Prostate gland (tissue), 2 donors: Measurements from ENCODE around the gene UGGT1. TPM values are rescaled to one million over a fixed set of nuclear protein-coding genes. Genes with fewer than 3 reads are reported as not detected.
"Not testable (repeated sequence)": the region's sequence is repeated elsewhere in the genome, so short reads cannot be mapped to it uniquely, and the experiment has no call there.

ENCODE experiments used
- DNase-seq: peaks from one replicate; pipeline ENCODE4 v3.0.0-alpha.2; 2019; ENCODE audit warnings: low spot score
- H3K27ac ChIP-seq, 2 donors: fragments of 200-600 bp; sonication (generic); 2 replicates each; pipeline ENCODE4 v1.5.1; 2017 to 2019
- H3K27me3 ChIP-seq: fragments of 200-600 bp; sonication (generic); replicated peaks from 2 replicates; pipeline ENCODE4 v1.5.1; 2019; ENCODE audit not compliant: insufficient read depth
- H3K36me3 ChIP-seq, 2 donors: fragments of 200-600 bp; sonication (generic); 1 replicate in 1 of 2; 2 replicates in 1 of 2; pipeline versions ENCODE4 v1.5.1 to v1.8.1; 2017 to 2019
- H3K4me1 ChIP-seq: fragments of 200-600 bp; sonication (generic); replicated peaks from 2 replicates; pipeline ENCODE4 v1.5.1; 2019
- H3K4me3 ChIP-seq, 2 donors: fragments of 200-600 bp; sonication (generic); 2 replicates each; pipeline ENCODE4 v1.5.1; 2017 to 2019
- H3K9me3 ChIP-seq: fragments of 200-600 bp; sonication (generic); 2 replicates; pipeline ENCODE4 v1.5.1; 2017
- POLR2A ChIP-seq: fragments of 450-650 bp; IDR thresholded peaks from one replicate; pipeline ENCODE4 v1.6.1; 2016; ENCODE audit warnings: antibody characterized with exemption, mild to moderate bottlenecking
- POLR2AphosphoS5 ChIP-seq: sonication (generic); formaldehyde crosslinking; IDR thresholded peaks from one replicate; pipeline ENCODE4 v1.6.1; 2017; ENCODE audit warnings: antibody characterized with exemption
- WGBS: methylation state at CpG from one replicate; pipeline ENCODE4 v1.1.5; 2018; 5-methylcytosine and 5-hydroxymethylcytosine counted together
- intact Hi-C: fragments of 100-400 bp; cut with DNase I; formaldehyde crosslinking; loops from one replicate; pipeline ENCODE4 v1.14.2; 2022
- total RNA-seq, 2 donors: library from RNA; depleted of rRNA; stranded (reverse); fragments of >200 nt; gene quantifications; one replicate each; pipeline ENCODE4 v1.1.0, GENCODE V29; 2016
- TF ChIP-seq, protein P1 (sequence below), 4 experiments: fragments of 200-600 bp in 2 of 4; fragments of 450-650 bp in 2 of 4; sonication (generic) in 2 of 4; IDR thresholded peaks; 1 replicate in 3 of 4; 2 replicates in 1 of 4; pipeline ENCODE4 v1.5.1; 2016 to 2019; ENCODE audit warnings: antibody characterized with exemption in 4 of 4, mild to moderate bottlenecking in 2 of 4, moderate library complexity in 2 of 4

The UGGT1 gene
- total RNA-seq, 2 donors from 2014 or later = 34.7 to 45.2 TPM

DNA sequence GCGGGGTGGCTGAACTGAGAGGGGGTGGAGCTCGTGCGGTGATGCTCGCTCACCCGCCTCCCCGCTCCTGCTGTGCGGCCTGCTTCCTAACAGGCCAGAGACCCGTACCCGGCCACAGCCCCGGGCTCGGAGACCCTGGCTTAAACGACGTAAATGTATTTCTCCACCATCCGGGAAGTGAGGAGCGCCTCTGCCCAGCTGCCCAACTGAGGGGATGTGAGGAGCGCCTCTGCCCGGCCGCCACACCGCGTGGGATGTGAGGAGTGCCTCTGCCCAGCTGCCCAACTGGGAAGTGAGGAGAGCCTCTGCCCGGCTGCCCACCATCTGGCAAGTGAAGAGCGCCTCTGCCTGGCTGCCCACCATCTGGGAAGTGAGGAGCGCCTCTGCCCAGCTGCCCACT lies 117.0 kb downstream of the UGGT1 start:
- Histone ChIP-seq H3K4me1 (no peaks in the 10 kb centered on the region), H3K9me3 (no peaks in the 10 kb centered on the region), H3K36me3 (no peaks in the 10 kb centered on the region), H3K27me3 (no peaks in the 10 kb centered on the region), H3K4me3 (no peak overlapping the region), H3K27ac (no peak overlapping the region)
- 96% methylated on average over 23 of the region's 23 CpGs for WGBS
- TF ChIP-seq, protein P1, sequence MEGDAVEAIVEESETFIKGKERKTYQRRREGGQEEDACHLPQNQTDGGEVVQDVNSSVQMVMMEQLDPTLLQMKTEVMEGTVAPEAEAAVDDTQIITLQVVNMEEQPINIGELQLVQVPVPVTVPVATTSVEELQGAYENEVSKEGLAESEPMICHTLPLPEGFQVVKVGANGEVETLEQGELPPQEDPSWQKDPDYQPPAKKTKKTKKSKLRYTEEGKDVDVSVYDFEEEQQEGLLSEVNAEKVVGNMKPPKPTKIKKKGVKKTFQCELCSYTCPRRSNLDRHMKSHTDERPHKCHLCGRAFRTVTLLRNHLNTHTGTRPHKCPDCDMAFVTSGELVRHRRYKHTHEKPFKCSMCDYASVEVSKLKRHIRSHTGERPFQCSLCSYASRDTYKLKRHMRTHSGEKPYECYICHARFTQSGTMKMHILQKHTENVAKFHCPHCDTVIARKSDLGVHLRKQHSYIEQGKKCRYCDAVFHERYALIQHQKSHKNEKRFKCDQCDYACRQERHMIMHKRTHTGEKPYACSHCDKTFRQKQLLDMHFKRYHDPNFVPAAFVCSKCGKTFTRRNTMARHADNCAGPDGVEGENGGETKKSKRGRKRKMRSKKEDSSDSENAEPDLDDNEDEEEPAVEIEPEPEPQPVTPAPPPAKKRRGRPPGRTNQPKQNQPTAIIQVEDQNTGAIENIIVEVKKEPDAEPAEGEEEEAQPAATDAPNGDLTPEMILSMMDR (IDR thresholded peaks at IDR 0.05) = no peak
- TF ChIP-seq POLR2A (no peak), POLR2AphosphoS5 (no peak)
- intact Hi-C loops = no loop called here
- DNase-seq = no peak

DNA sequence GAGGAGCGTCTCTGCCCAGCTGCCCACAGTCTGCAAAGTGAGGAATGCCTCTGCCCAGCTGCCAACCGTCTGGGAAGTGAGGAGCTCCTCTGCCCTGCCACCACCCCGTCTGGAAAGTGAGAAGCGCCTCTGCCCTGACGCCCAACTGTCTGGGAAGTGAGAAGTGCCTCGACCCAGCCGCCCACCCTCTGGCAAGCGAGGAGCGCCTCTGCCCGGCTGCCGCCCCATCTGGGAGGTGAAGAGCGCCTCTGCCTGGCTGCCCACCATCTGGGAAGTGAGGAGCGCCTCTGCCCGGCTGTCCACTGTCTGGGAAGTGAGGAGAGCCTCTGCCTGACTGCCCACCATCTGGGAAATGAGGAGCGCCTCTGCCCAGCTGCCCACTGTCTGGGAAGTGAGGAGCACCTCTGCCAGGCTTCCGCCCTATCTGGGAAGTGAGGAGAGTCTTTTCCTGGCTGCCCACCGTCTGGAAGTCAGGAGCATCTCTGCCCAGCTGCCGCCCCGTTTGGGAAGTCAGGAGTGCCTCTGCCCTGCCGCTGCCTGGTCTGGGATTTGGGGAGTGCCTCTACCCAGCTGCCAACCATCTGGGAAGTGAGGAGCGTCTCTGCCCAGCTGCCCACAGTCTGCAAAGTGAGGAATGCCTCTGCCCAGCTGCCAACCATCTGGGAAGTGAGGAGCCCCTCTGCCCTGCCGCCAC lies 117.8 kb downstream of the UGGT1 start:
- WGBS = 94% methylated on average over 21 of the region's 22 CpGs
- H3K27ac ChIP-seq, H3K9me3 ChIP-seq, H3K4me1 ChIP-seq, H3K27me3 ChIP-seq, H3K4me3 ChIP-seq, H3K36me3 ChIP-seq, DNase-seq, intact Hi-C loops: not testable (repeated sequence)

DNA sequence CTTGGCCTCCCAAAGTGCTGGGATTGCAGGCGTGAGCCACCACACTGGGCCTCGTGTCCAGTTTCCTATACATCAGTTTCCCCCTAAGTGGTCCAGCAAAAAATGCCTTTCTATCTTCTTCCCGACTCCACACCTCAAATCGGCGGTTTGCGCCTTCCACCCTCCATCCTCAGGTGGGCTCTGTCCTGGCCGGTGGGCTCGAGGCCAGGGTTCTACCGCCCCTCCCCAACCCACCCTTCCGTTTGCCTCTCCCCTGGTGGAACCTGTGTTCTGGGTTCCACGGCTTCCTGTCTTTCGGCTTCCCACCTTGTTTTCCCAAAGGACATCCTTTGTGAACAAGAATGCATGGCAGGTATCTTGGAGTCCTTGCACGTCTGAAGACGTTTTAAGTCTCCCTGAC lies 123.3 kb downstream of the UGGT1 start:
- Histone ChIP-seq H3K4me3 (no peak overlapping the region), H3K36me3 (no peaks in the 10 kb centered on the region), H3K27me3 (no peaks in the 10 kb centered on the region), H3K27ac (no peak overlapping the region), H3K9me3 (no peaks in the 10 kb centered on the region), H3K4me1 (no peaks in the 10 kb centered on the region)
- WGBS = 89% methylated on average over 14 of the region's 14 CpGs
- intact Hi-C loops = no loop called here
- no peak for DNase-seq
- TF ChIP-seq, protein P1 (IDR thresholded peaks at IDR 0.05) = no peak
- no peak for TF ChIP-seq POLR2A
- no peak for TF ChIP-seq POLR2AphosphoS5

DNA sequence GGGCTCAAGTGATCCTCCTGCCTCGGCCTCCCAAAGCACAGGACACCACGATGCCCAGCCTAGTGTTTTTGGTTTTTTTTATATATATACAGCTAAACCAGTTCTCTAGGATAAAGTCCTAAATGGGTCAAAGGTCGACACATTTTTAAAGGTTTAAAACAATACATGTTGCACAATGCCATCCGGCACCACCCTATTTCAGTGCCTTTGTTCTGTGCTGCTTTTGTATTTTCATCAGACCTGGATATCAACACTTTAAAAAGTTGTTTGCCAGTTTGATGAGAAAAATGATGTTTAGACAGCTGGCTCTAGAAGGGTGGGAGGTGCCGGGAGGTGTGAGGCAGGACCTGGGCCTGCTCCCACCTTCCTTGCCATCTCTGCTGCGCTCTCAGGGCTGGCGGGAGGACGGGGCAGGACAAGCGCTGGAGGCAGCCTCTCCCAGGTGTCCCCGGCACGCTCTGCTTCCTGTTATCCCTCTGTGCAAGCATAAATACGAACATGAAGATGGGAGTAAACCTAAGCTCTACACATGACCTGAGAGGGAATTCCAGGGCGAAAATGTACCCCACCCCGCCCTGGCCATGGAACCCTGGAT lies 124.0 kb downstream of the UGGT1 start:
- Histone ChIP-seq H3K4me3 (no peak overlapping the region), H3K9me3 (no peaks in the 10 kb centered on the region), H3K27me3 (no peaks in the 10 kb centered on the region), H3K4me1 (no peaks in the 10 kb centered on the region), H3K36me3 (no peaks in the 10 kb centered on the region), H3K27ac (no peak overlapping the region)
- 81% methylated on average over 14 of the region's 14 CpGs for WGBS
- DNase-seq = no peak
- TF ChIP-seq, protein P1 (IDR thresholded peaks at IDR 0.05) = no peak
- no peak for TF ChIP-seq POLR2AphosphoS5
- TF ChIP-seq POLR2A = no peak
- intact Hi-C loops = no loop called here

DNA sequence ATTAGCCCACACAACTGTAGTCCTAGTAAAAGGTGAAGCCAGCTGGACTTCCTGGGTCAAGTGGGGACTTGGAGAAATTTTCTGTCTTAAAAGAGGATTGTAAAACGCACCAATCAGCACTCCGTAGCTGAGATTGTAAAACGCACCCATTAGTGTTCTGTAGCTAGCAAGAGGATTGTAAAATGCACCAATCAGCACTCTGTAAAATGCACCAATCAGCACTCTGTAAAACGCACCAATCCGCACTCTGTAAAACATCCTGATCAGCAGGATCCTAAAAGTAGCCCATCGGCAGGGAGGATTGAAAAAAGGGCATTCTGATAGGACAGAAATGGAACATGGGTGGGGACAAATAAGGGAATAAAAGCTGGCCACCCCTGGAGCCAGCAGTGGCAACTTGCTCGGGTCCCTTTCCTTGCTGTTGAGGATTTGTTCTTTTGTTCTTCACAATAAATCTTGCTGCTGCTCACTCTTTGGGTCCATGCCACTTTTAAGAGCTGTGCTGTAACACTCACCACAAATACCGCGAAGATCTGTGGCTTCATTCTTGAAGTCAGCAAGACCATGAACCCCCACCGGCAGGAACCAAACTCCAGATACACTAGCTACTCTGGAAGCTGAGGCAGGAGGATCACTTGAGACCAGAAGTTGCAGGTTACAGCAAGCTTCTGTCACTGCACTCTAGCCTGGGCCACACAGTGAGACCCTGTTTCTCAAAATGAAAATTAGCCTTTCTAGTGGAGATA lies 125.1 kb downstream of the UGGT1 start:
- no peak for DNase-seq
- H3K4me3 ChIP-seq = no peak overlapping the region
- H3K27ac ChIP-seq = no peak overlapping the region
- TF ChIP-seq POLR2A (no peak), POLR2AphosphoS5 (no peak)
- TF ChIP-seq, protein P1 (IDR thresholded peaks at IDR 0.05) = no peak
- H3K4me1 ChIP-seq = no peaks in the 10 kb centered on the region
- no peaks in the 10 kb centered on the region for H3K9me3 ChIP-seq
- WGBS = 86% methylated on average over 10 of the region's 10 CpGs
- H3K27me3 ChIP-seq = no peaks in the 10 kb centered on the region
- H3K36me3 ChIP-seq = no peaks in the 10 kb centered on the region
- intact Hi-C loops = no loop called here
